ENCODE measurements around the gene AGPAT2. TPM values are rescaled to one million over a fixed set of nuclear protein-coding genes. Genes with fewer than 3 reads are reported as not detected.

The AGPAT2 gene
- total RNA-seq, 2 donors from 2014 or later, result 33.4 to 39.8 TPM

DNA sequence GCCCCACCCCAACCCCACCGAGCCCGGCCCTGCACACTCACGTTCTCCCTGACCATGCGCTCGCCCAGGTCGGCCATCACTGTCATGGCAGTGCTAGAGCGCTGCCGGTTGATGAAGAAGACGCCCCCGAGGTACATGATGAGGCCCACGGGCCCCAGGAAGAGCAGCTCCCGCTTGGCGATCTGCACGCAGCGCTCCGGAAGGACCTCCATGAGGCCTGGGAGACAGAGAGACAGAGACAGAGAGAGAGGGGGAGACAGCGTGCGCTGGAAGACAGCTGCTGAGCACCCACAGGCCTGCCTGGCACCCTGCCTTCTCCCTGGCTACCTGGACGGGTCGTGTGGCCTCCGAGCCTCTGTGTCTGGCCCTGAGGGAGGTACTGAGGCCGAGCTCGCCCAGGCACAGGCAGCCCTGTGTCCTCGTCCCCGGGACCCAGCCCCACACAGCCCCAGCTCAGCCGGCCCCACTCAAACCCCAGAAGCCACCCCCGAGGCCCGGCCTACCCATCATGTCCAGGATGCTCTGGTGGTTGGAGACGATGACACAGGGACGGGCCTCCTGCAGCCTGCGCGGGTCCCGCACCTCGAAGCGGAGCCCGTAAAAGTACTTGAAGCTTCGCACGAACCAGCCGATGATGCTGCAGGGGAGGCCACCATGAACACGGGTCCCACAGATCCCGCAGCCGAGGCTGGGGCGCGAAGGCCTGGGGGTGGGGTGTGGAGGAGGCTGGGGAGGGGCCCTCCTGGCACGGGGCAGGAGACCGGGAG, 10.2 kb downstream of the AGPAT2 start:
- no peaks in the 10 kb centered on the region for H3K27me3 ChIP-seq (ENCODE audit: control insufficient read depth, insufficient read depth, low read length, poor library complexity, severe bottlenecking)
- H3K9ac ChIP-seq (ENCODE audit: extremely low read depth, low read length, poor library complexity, severe bottlenecking), result no peak overlapping the region
- no peak overlapping the region for H3K27ac ChIP-seq (ENCODE audit: low read depth, low read length)
- Mint-ChIP-seq H3K4me3 (no peak overlapping the region), H3K9me3 (no peaks in the 10 kb centered on the region), H3K27ac (no peak overlapping the region), H3K36me3 (ENCODE audit: low read depth) (peaks cover 3% of the 10 kb centered on the region), H3K27me3 (ENCODE audit: insufficient read depth) (no peaks in the 10 kb centered on the region), H3K4me1 (peaks cover 3% of the 10 kb centered on the region)
- H3K36me3 ChIP-seq (ENCODE audit: control insufficient read depth, insufficient read depth, low read length), result peaks cover 5% of the 10 kb centered on the region
- TF ChIP-seq, protein P1, sequence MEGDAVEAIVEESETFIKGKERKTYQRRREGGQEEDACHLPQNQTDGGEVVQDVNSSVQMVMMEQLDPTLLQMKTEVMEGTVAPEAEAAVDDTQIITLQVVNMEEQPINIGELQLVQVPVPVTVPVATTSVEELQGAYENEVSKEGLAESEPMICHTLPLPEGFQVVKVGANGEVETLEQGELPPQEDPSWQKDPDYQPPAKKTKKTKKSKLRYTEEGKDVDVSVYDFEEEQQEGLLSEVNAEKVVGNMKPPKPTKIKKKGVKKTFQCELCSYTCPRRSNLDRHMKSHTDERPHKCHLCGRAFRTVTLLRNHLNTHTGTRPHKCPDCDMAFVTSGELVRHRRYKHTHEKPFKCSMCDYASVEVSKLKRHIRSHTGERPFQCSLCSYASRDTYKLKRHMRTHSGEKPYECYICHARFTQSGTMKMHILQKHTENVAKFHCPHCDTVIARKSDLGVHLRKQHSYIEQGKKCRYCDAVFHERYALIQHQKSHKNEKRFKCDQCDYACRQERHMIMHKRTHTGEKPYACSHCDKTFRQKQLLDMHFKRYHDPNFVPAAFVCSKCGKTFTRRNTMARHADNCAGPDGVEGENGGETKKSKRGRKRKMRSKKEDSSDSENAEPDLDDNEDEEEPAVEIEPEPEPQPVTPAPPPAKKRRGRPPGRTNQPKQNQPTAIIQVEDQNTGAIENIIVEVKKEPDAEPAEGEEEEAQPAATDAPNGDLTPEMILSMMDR (conservative IDR thresholded peaks at IDR 0.05), result no peak
- no peaks in the 10 kb centered on the region for H3K4me1 ChIP-seq (ENCODE audit: control insufficient read depth, insufficient read depth, low read length)
- no peak overlapping the region for H3K4me3 ChIP-seq (ENCODE audit: low read length)
- H3K9me3 ChIP-seq (ENCODE audit: control insufficient read depth, low read length), result no peaks in the 10 kb centered on the region
- DNase-seq, result no peak
- WGBS, 2 experiments (ENCODE audit: insufficient coverage in 1 of 2, insufficient read length in 1 of 2), result 89 to 95% methylated on average over 5 to 45 of the region's 46 CpGs

DNA sequence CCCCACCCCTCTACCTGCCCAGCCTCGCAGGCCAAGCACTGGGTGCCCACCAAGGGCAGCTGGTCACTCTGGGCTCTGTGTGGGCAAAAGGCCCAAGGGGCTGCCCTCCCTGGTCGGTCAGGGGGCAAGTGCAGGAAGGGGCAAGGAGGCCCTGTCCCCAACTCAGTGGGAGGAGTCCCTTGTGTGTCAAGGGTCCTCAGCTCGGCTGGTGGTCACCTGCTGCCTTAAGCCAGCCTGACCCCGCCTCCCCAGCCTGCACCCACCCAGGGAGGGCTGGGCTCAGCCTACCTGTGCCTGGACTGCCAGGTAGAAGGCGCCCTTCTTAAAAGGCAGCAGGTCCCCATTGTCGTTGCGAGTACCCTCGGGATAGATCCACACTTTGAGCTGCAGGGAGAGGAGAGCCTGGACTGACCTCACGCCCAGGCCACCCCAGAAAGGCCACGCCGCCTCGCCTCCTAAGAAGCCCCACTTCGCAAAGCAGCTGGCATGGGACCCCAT, 10.9 kb downstream of the AGPAT2 start:
- no peak for DNase-seq
- TF ChIP-seq, protein P1 (conservative IDR thresholded peaks at IDR 0.05), result no peak
- Histone ChIP-seq H3K9me3 (ENCODE audit: control insufficient read depth, low read length) (no peaks in the 10 kb centered on the region), H3K4me1 (ENCODE audit: control insufficient read depth, insufficient read depth, low read length) (no peaks in the 10 kb centered on the region), H3K27me3 (ENCODE audit: control insufficient read depth, insufficient read depth, low read length, poor library complexity, severe bottlenecking) (no peaks in the 10 kb centered on the region), H3K27ac (ENCODE audit: low read depth, low read length) (no peak overlapping the region), H3K36me3 (ENCODE audit: control insufficient read depth, insufficient read depth, low read length) (peaks cover 5% of the 10 kb centered on the region), H3K9ac (ENCODE audit: extremely low read depth, low read length, poor library complexity, severe bottlenecking) (no peak overlapping the region), H3K4me3 (ENCODE audit: low read length) (no peak overlapping the region)
- Mint-ChIP-seq H3K9me3 (no peaks in the 10 kb centered on the region), H3K27me3 (ENCODE audit: insufficient read depth) (no peaks in the 10 kb centered on the region), H3K4me1 (peaks cover 3% of the 10 kb centered on the region), H3K4me3 (no peak overlapping the region), H3K27ac (no peak overlapping the region), H3K36me3 (ENCODE audit: low read depth) (peaks cover 3% of the 10 kb centered on the region)
- 92 to 95% methylated on average over 10 to 13 of the region's 13 CpGs for WGBS, 2 experiments (ENCODE audit: insufficient coverage in 1 of 2, insufficient read length in 1 of 2)

DNA sequence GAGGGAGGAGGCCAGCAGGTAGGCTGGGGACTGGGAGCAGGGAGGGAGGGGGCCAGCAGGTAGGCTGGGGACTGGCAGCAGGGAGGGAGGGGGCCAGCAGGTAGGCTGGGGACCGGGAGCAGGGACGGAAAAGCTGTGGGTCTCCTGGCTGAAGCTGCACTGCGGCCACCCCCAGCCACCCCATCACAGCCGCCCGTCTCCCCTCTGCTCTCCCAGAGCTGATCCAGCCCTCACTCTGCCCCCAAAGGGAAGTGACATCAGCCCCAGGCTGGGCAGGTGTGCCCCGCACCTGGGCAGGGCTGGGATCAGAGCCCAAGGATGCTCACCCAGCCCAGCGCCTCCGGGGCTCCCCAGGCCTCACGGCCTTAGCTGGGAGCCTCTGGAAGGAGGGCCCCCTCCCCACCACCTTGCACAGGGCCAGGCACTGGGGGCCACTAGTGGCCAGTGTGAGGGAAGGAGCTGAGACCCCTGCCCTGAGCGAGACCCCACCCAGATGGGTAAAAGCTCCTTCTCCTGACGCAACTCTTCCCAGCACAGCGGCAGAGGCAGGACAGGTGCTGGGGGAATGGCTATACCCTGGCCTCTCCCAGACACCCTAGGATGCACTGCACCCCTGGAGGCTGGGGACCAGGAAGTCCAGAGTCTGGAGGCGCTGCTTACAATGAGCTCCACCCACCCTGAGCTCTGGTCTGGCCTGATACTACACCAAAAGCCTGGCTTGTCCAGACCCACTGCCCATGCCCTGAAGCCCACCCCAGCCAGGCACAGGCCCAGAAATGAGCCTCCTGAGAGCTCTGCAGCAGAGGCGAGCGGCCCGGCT, 11.6 kb downstream of the AGPAT2 start:
- Histone ChIP-seq H3K9me3 (ENCODE audit: control insufficient read depth, low read length) (no peaks in the 10 kb centered on the region), H3K36me3 (ENCODE audit: control insufficient read depth, insufficient read depth, low read length) (peaks cover 5% of the 10 kb centered on the region), H3K4me1 (ENCODE audit: control insufficient read depth, insufficient read depth, low read length) (no peaks in the 10 kb centered on the region), H3K9ac (ENCODE audit: extremely low read depth, low read length, poor library complexity, severe bottlenecking) (no peak overlapping the region), H3K27me3 (ENCODE audit: control insufficient read depth, insufficient read depth, low read length, poor library complexity, severe bottlenecking) (no peaks in the 10 kb centered on the region), H3K4me3 (ENCODE audit: low read length) (no peak overlapping the region), H3K27ac (ENCODE audit: low read depth, low read length) (no peak overlapping the region)
- no peak overlapping the region for H3K4me3 Mint-ChIP-seq
- TF ChIP-seq, protein P1 (conservative IDR thresholded peaks at IDR 0.05), result no peak
- peaks cover 3% of the 10 kb centered on the region for H3K36me3 Mint-ChIP-seq (ENCODE audit: low read depth)
- H3K27ac Mint-ChIP-seq, result no peak overlapping the region
- H3K9me3 Mint-ChIP-seq, result no peaks in the 10 kb centered on the region
- no peaks in the 10 kb centered on the region for H3K27me3 Mint-ChIP-seq (ENCODE audit: insufficient read depth)
- DNase-seq, result no peak
- 92% methylated on average over 8 to 16 of the region's 16 CpGs for WGBS, 2 experiments (ENCODE audit: insufficient coverage in 1 of 2, insufficient read length in 1 of 2)
- peaks cover 3% of the 10 kb centered on the region for H3K4me1 Mint-ChIP-seq

All from endodermal cell (in vitro differentiated cells).